Stimulated activated effector memory CD8-positive, alpha-beta T cell treated with anti-CD3 and anti-CD28 coated beads, Interleukin-12 subunit alpha, Interleukin-12 subunit beta, amount 100 ng/mL, for 72 hours (primary cell): ENCODE results near the gene C16orf78.
"Not testable (repeated sequence)": the region's sequence is repeated elsewhere in the genome, so short reads cannot be mapped to it uniquely, and the experiment has no call there.

Experiments
- ATAC-seq: fragments of 150-1000 bp; cut with Tn5 transposase; 2 replicates; pipeline ENCODE4 v1.10.0; 2021
- DNase-seq, 2 donors: peaks; one replicate each; pipeline ENCODE4 v3.0.0; 2021 to 2022; ENCODE audit warnings: low spot score in 2 of 2
- H3K27ac Mint-ChIP-seq: one replicate; pipeline ENCODE4 v1.8.0; 2022; ENCODE audit warnings: mild to moderate bottlenecking, mixed read lengths
- H3K36me3 Mint-ChIP-seq: one replicate; pipeline ENCODE4 v1.8.0; 2022; ENCODE audit warnings: mild to moderate bottlenecking, mixed read lengths
- H3K4me1 Mint-ChIP-seq: one replicate; pipeline ENCODE4 v1.8.0; 2022; ENCODE audit warnings: mixed read lengths
- H3K4me3 Mint-ChIP-seq: one replicate; pipeline ENCODE4 v1.8.0; 2022; ENCODE audit warnings: mild to moderate bottlenecking, mixed read lengths
- H3K9me3 Mint-ChIP-seq: one replicate; pipeline ENCODE4 v1.8.0; 2022; ENCODE audit warnings: mixed read lengths

The C16orf78 gene

DNA sequence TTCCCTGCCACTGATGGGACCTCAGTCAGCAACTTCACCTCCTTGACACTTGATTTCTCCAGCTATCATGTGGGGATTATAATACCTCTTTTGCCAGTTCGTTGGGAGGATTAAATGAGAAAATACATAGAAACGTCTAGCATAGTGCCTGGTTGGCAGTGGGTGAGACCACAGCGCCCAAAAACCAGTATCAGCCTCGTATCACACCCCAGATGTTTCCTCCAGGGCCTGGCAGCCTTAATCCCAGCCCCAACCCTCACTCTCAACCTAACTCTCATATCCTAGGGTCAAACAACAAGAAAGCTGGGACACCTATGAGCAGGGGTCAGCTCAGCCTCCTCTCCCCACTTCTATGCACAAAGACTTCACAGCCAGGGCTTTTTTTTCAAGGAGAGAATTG is 14.0 kb upstream of the C16orf78 start:
- peaks cover 3% of the 10 kb centered on the region for H3K9me3 Mint-ChIP-seq
- DNase-seq (no peak), ATAC-seq (no peak)
- no peaks in the 10 kb centered on the region for H3K36me3 Mint-ChIP-seq
- H3K27ac Mint-ChIP-seq: no peak overlapping the region
- no peak overlapping the region for H3K4me3 Mint-ChIP-seq
- H3K4me1 Mint-ChIP-seq: no peaks in the 10 kb centered on the region

DNA sequence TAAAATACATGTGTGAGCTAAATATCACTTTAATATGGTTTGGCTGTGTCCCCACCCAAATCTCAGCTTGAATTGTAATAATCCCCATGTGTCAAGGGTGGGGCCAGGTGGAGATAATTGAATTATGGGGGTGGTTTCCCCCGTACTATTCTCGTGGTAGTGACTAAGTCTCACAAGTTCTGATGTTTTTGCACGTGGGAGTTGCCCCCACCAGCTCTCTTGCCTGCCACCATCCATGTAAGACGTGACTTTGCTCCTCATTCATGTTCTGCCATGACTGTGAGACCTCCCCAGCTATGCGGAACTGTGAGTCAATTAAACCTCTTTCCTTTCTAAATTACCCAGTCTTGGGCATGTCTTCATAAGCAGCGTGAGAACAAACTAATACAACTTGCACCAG is 11.9 kb upstream of the C16orf78 start:
- H3K9me3 Mint-ChIP-seq, H3K36me3 Mint-ChIP-seq, DNase-seq: not testable (repeated sequence)

DNA sequence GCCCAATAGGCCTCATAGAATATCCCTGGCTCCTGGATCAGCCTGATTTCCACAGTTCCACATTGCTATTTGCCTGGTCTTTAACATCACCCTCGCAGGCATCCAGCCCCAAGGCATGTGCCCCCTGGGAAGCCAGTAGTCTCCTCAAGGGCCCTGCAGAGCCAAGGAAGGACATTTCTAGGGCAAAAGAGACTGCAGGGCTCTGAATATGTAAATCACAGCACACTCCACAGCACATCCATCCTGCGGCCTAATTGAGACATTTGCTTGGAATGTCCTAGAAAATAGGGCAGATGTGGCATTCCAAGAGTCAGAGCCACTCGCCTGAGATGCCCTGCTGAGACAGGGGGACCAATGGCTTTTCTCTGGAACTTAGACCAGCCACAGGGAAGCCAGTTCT is 11.4 kb upstream of the C16orf78 start:
- Mint-ChIP-seq H3K9me3 (peaks cover 3% of the 10 kb centered on the region), H3K4me1 (no peaks in the 10 kb centered on the region), H3K27ac (no peak overlapping the region), H3K4me3 (no peak overlapping the region), H3K36me3 (no peaks in the 10 kb centered on the region)
- ATAC-seq (no peak), DNase-seq (no peak)

More for the DNA sequence above, 11.9 kb upstream of the C16orf78 start:
- not testable (repeated sequence) for ATAC-seq, H3K27ac Mint-ChIP-seq, H3K4me3 Mint-ChIP-seq, H3K4me1 Mint-ChIP-seq

DNA sequence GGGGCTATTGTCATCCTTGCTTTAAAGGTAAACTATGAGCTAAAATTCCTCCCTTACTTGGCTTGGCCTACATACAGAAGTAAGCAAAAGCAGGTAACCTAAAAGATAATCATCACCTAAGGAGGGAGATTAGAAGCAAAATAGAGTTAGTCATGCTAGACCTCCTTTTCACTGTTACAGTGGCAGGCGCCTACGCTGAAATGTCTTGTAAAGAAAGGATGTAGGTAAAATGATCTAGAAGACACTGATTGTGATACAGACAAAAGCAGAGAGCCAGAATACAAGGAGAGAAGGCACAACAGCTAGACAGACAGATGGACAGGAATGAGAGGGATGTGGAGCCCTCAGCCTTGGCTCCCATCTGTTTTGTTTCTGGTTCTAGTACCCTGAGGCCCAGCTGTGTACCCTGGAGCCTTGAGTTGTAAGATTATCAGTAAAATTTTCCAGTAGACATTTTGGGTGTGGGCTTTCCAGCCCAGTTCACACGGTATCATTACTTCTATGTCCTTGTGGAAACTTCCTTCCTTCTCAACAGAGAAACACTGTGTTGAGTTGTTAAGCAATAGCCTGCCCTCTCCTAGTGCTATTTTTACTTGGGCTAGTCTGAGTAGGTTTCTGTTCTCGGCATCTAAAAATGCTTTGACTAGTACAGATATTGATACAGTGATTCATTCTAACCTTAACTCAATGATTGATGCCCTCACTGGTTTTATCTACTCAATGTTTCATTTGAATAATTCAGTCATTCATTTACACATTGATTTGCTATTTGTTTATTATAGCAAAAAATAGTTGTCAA is 7.7 kb upstream of the C16orf78 start:
- Mint-ChIP-seq H3K36me3 (no peaks in the 10 kb centered on the region), H3K4me1 (no peaks in the 10 kb centered on the region)

DNA sequence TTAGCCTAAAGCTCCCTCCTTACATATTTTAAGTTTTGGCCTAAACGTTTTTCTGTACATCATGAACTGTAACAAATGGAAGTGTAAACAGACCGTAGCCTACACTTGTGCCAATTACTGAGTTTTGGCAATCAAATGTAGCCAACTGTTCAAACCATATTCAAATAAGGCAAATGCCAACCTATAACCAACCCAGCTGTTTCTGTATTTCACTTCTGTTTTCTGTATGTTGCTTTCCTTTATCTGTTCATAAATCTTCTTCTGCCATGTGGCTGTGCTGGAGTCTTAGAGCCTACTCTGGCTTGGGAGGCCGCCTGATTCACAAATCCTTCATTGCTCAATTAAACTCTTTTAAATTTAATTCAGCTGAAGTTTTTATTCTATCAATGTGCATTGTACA is 6.9 kb upstream of the C16orf78 start:
- H3K27ac Mint-ChIP-seq: no peak overlapping the region
- no peaks in the 10 kb centered on the region for H3K36me3 Mint-ChIP-seq
- no peak for DNase-seq
- ATAC-seq: no peak
- H3K9me3 Mint-ChIP-seq: peaks cover 3% of the 10 kb centered on the region
- H3K4me3 Mint-ChIP-seq: no peak overlapping the region
- H3K4me1 Mint-ChIP-seq: no peaks in the 10 kb centered on the region

More for the DNA sequence above, 7.7 kb upstream of the C16orf78 start:
- Mint-ChIP-seq H3K27ac (no peak overlapping the region), H3K9me3 (peaks cover 3% of the 10 kb centered on the region), H3K4me3 (no peak overlapping the region)
- DNase-seq (no peak), ATAC-seq (no peak)

DNA sequence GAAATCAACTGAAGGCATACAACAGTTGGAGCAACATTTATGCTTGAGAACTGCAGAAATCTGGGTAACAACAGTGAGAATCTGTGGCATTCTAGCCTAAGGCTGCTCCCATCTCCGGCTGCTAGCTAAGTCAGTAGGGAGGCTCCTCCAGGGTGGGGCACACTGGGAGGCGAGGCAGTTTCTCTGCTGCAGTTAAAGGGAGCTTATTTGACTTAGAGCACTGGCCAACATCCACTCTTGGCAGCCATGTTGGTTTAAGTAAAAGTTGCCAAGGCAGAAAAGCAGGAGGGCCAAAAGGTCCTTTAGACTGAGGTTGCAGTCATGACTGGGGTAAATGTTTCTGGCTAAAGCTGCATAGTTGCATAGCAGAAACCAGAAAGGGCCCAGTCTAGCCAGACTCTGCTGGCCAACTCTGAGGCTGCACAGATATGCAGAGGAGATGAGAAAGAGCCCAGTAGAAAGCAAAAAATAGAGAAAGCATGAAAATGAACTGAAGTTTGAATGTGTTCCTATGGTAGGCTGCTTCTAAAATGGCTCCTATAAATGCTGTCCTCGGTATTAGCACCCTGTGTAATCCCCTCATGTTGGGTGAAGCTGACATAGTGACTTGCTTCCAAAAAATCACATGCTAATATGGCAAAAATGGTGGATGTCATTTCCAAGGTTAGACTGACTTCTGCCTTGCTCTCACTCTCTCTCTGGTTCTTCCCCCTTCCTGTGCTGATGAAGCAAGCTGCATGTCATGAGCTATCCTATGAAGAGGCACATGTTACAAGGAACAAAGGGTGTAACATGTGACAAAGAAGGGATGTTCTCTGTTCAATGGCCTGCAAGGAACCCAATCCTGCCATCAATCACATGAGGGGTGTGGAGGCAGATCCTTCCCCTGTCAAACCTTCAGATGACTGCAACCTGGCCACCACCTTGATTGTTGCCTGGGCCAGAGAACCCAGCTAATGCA is 3.7 kb upstream of the C16orf78 start:
- no peak for ATAC-seq
- H3K36me3 Mint-ChIP-seq: no peaks in the 10 kb centered on the region
- no peaks in the 10 kb centered on the region for H3K4me1 Mint-ChIP-seq
- no peaks in the 10 kb centered on the region for H3K9me3 Mint-ChIP-seq
- no peak for DNase-seq
- no peak overlapping the region for H3K4me3 Mint-ChIP-seq
- no peak overlapping the region for H3K27ac Mint-ChIP-seq

DNA sequence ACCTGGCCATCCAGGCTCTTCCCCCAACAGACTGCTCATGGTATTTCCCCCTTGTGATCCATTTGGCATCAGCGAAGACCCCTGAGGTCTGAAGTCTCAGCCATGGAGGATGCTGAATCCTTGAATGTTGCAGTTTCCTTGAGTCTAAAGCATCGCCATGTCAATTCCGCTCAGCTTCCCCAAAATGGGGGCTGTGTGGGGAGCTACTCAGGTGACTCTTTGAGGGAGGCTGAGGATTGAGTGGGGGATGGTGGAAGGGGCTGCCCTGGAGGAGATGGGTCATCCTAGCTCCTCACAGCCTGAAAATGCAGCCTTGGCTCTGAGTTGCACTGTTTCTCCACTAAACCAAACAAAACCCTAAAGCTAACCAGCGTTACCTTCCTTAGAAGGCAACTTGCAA is 2.6 kb downstream of the C16orf78 start:
- DNase-seq (no peak), ATAC-seq (no peak)
- Mint-ChIP-seq H3K27ac (no peak overlapping the region), H3K4me1 (no peaks in the 10 kb centered on the region), H3K4me3 (no peak overlapping the region), H3K9me3 (no peaks in the 10 kb centered on the region), H3K36me3 (no peaks in the 10 kb centered on the region)

DNA sequence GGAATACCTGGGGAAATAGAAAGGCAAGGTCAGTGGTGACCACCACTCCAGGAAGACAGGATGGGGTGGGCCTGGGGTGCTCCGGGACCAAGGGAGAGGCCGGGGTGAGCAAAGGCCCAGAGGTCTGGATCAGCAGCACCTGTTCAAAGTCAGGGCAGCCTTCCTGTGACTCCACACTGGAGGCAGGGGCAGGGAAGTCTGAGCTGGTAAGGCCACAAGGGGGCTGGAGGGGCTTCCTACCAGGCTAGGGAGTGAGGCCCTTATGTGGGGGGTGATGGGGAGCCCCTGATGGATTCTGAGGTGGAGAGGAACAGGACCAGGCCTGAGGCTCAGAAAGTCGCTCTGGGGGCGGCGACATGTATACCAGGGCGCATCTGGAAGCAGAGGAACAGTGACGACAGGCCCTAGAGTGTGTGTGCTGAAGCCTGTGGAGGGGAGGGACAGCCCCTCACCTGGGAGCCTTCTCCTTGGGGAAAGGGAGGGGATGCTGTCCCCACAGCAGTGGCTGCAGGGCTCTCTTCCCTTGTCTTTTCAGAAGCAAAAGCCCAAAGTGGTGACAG is 3.7 kb downstream of the C16orf78 start:
- DNase-seq (no peak), ATAC-seq (peak; percentile 45)
- no peaks in the 10 kb centered on the region for H3K4me1 Mint-ChIP-seq
- no peaks in the 10 kb centered on the region for H3K9me3 Mint-ChIP-seq
- no peak overlapping the region for H3K27ac Mint-ChIP-seq
- no peaks in the 10 kb centered on the region for H3K36me3 Mint-ChIP-seq
- H3K4me3 Mint-ChIP-seq: no peak overlapping the region

DNA sequence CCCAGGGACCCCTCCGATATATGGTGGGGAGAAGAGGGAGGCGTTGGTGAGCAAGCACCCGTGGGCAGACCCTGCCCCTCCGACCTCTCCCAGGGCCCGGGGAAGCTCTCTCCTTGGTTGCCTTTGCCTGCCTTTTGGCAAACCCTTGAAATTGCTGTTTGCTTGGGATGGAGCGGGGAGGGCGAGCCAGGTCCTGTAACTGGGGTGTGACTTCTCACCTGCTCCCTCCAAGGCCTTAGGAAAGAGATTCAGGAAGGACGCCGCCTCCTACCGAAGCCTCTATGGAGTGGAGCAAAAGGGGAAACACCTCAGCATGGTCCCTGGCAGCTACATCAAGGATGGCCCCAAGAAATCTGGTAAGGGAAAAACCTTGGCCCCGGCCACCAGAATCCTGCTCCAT is 4.6 kb downstream of the C16orf78 start:
- DNase-seq: no peak
- Mint-ChIP-seq H3K4me1 (no peaks in the 10 kb centered on the region), H3K36me3 (no peaks in the 10 kb centered on the region), H3K9me3 (peaks cover 4% of the 10 kb centered on the region), H3K27ac (no peak overlapping the region), H3K4me3 (no peak overlapping the region)
- no peak for ATAC-seq

DNA sequence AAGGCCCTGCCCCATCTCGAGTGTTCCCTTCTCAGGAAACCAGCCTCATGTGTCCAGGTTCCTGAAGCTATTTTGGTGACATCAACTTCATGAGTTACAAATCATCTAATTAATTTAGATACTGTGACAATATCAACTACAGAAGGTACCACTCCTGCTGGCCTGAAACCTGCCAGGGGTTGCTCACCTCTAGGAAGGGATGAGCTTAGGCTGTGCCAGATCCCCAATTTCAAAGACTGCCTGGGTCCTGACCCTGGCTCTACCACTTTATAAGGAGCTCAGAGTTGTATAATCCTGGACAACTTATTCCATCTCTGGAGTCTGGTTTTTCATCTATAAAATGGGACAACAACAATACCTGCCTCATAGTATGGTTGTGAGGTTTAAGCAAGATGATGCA is 5.2 kb downstream of the C16orf78 start:
- DNase-seq (no peak), ATAC-seq (no peak)
- Mint-ChIP-seq H3K36me3 (no peaks in the 10 kb centered on the region), H3K27ac (no peak overlapping the region), H3K9me3 (peaks cover 8% of the 10 kb centered on the region), H3K4me3 (no peak overlapping the region), H3K4me1 (no peaks in the 10 kb centered on the region)

DNA sequence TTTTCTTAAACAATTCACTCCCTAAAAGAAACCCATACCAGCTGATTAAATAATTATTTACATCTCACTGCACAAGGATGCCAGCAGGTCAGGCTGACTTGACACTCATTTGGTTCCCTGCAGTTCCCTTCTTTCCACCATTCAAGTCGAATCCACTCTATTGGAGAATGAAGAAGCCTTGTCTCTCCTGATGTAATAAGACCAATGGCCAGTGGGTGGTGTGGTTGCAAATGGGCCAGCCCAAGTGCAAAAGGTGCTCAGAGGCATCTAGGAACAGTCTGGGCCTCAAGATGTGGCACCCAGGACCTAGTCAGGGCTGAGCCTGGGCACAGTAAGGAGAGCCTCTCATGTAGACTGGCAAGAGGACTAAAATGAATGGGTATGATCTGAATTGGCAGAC is 9.3 kb downstream of the C16orf78 start:
- DNase-seq: no peak
- H3K4me3 Mint-ChIP-seq: no peak overlapping the region
- ATAC-seq: no peak
- no peaks in the 10 kb centered on the region for H3K4me1 Mint-ChIP-seq
- H3K9me3 Mint-ChIP-seq: peaks cover 8% of the 10 kb centered on the region
- no peaks in the 10 kb centered on the region for H3K36me3 Mint-ChIP-seq
- no peak overlapping the region for H3K27ac Mint-ChIP-seq

DNA sequence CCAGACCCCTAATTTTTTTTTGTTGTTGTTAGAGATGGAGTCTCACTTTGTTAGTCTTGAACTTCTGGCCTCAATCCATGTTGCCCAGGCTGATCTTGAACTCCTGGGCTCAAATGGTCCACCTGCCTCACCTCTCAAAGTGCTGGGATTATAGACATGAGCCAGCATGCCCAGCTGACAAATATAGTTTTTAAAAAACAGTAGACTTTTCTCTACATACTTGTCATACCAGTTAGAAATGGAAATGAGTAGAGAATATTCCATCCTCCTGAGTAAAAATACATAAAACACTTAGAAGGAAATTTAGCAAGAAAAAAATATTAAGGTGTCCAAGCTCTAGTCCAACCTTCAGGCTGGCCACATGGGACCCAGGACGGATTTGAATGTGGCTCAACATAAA is 21.4 kb downstream of the C16orf78 start:
- DNase-seq (no peak), ATAC-seq (no peak)
- Mint-ChIP-seq H3K4me3 (no peak overlapping the region), H3K9me3 (no peaks in the 10 kb centered on the region), H3K36me3 (no peaks in the 10 kb centered on the region), H3K4me1 (no peaks in the 10 kb centered on the region), H3K27ac (no peak overlapping the region)

DNA sequence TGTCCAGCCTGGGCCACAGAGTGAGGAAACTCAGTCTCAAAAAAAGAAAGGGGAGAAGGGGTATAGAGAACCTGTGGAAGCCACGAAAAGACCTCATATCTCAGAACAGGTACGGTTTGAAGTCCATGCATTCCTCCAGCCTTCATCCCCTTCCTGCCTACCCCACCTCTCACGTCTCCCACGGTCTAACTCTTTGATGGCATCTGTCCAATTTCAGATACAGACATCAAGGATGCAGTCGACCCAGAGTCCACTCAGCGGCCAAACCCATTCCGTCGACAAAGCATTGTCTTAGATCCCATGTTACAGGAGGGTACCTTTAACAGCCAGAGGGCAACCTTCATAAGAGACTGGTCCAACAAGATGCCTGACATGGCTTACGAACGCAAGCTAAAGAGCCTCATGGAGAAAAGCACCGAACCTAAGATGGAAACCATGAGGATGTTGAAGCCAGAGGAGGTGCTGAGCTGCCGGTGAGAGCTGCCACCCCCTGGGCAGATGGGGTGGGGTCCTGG is 22.7 kb downstream of the C16orf78 start:
- Mint-ChIP-seq H3K36me3 (no peaks in the 10 kb centered on the region), H3K4me1 (no peaks in the 10 kb centered on the region), H3K9me3 (no peaks in the 10 kb centered on the region), H3K4me3 (no peak overlapping the region), H3K27ac (no peak overlapping the region)
- ATAC-seq: no peak
- DNase-seq: no peak

DNA sequence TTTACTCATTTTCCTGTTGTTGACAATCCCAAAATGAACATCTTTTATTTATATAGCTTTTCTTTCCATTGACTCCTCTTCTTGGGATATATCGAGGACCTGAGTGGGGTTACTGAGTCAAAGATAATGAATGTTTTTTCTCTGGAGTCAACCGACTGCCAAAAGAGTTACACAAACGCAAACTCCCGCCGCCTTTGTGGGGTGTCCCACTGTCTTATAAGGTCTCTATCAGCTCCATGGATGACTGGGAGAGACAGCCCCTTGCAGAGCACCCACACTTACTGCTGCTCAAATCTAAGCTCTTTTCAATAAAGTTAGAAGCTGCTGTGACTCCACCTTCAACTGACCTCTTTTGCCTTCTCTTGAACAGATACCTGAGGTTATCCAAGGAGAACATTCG is 25.2 kb downstream of the C16orf78 start:
- ATAC-seq (no peak), DNase-seq (no peak)
- Mint-ChIP-seq H3K9me3 (peaks cover 5% of the 10 kb centered on the region), H3K4me3 (no peak overlapping the region), H3K27ac (no peak overlapping the region), H3K36me3 (no peaks in the 10 kb centered on the region), H3K4me1 (no peaks in the 10 kb centered on the region)

DNA sequence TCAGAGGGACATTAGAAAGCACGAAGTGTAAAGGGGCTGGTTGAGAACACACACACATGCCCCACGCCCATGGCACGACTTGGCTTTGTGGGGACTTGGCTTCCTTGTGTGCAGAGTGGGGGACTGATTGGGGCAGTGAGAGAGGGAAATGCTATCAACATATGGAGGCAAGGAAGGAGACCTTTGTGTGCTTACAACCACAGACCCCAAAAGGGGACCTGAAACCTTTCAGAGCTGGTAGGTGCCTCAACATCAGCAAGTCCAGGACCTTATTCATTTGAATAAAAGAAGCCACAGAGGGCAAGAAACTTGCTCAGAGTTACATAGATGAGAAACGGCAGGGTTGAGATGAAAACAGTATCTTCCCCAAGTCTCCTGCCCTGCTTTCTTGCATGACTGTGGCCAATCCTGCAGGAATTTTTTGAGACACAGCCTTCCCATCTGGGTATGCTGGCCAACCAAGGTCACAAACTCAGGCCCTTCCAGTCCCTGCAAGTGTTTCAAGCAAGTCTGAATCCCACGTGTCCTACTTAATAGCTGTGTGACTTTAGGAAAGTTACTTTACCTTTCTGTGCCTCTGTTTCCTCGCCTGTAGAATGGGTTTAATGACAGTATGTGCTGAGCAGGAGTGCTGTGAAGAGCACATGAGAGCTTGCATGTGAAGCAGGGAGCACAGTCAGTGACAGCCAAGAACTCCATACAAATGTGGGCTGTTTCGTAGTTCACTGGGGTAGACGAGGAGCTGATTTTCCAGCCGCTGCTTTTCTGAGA is 26.2 kb downstream of the C16orf78 start:
- Mint-ChIP-seq H3K36me3 (no peaks in the 10 kb centered on the region), H3K27ac (no peak overlapping the region), H3K4me1 (no peaks in the 10 kb centered on the region), H3K9me3 (peaks cover 5% of the 10 kb centered on the region), H3K4me3 (no peak overlapping the region)
- ATAC-seq (no peak), DNase-seq (no peak)
